HuH-7 (cell line): ENCODE data around the gene TAF6.
"Not testable (repeated sequence)": the region's sequence is repeated elsewhere in the genome, so short reads cannot be mapped to it uniquely, and the experiment has no call there.

Source experiments
- DNase-seq: peaks from one replicate; pipeline ENCODE4 v3.0.0; 2011; ENCODE audit warnings: low spot score

TAF6 gene

GRCh38 chr7:100152404-100152803 lies 33.2 kb upstream of the TAF6 start:
- no peak for DNase-seq

GRCh38 chr7:100148559-100149328 lies 29.6 kb upstream of the TAF6 start, which contains the start of gene LAMTOR4:
Gene LAMTOR4 (plus strand): TSS chr7:100148918. CDS start chr7:100148973, 55 bp downstream.
- peak; percentile 95 for DNase-seq

- no peak for DNase-seq
Observed at GRCh38 chr7:100148225-100148558, 29.0 kb upstream of the TAF6 start.

- no peak for DNase-seq
Observed at GRCh38 chr7:100147278-100147677, 28.1 kb upstream of the TAF6 start.

GRCh38 chr7:100146350-100146749 lies 27.2 kb upstream of the TAF6 start:
- DNase-seq = not testable (repeated sequence)

GRCh38 chr7:100142461-100142860 lies 23.3 kb upstream of the TAF6 start:
- no peak for DNase-seq

GRCh38 chr7:100141555-100141949 lies 22.4 kb upstream of the TAF6 start:
- DNase-seq = no peak

GRCh38 chr7:100137851-100138760 lies 18.9 kb upstream of the TAF6 start:
- no peak for DNase-seq

- DNase-seq = peak; percentile 85
Observed at GRCh38 chr7:100132697-100133151, 13.6 kb upstream of the TAF6 start.

GRCh38 chr7:100132126-100132525 lies 13.0 kb upstream of the TAF6 start:
- no peak for DNase-seq

- DNase-seq = peak; percentile 88
Observed at GRCh38 chr7:100130608-100131453, 11.7 kb upstream of the TAF6 start.

GRCh38 chr7:100130220-100130607 lies 11.1 kb upstream of the TAF6 start:
- not testable (repeated sequence) for DNase-seq

- no peak for DNase-seq
Observed at GRCh38 chr7:100128637-100128963, 9.4 kb upstream of the TAF6 start.

GRCh38 chr7:100127866-100128636 lies 8.9 kb upstream of the TAF6 start:
- peak; percentile 43 for DNase-seq

GRCh38 chr7:100126931-100127865 lies 8.0 kb upstream of the TAF6 start, which contains the start of gene MBLAC1:
Gene MBLAC1 (plus strand): TSS chr7:100126967. CDS start chr7:100127396, 429 bp downstream.
- DNase-seq = peak; percentile 86

GRCh38 chr7:100126239-100126930 lies 7.2 kb upstream of the TAF6 start:
- DNase-seq = no peak

- no peak for DNase-seq
Observed at GRCh38 chr7:100124301-100125230, 5.4 kb upstream of the TAF6 start.

- no peak for DNase-seq
Observed at GRCh38 chr7:100122568-100122967, 3.4 kb upstream of the TAF6 start.
